ENCODE results near the gene NFKBIL1. TPM values are rescaled to one million over a fixed set of nuclear protein-coding genes. Genes with fewer than 3 reads are reported as not detected.
A peak's percentile ranks its signal among the peaks of the same experiment; 100 is the strongest.

NFKBIL1 gene
- total RNA-seq, 1 donor from 2014 or later = 9.2 TPM

DNA sequence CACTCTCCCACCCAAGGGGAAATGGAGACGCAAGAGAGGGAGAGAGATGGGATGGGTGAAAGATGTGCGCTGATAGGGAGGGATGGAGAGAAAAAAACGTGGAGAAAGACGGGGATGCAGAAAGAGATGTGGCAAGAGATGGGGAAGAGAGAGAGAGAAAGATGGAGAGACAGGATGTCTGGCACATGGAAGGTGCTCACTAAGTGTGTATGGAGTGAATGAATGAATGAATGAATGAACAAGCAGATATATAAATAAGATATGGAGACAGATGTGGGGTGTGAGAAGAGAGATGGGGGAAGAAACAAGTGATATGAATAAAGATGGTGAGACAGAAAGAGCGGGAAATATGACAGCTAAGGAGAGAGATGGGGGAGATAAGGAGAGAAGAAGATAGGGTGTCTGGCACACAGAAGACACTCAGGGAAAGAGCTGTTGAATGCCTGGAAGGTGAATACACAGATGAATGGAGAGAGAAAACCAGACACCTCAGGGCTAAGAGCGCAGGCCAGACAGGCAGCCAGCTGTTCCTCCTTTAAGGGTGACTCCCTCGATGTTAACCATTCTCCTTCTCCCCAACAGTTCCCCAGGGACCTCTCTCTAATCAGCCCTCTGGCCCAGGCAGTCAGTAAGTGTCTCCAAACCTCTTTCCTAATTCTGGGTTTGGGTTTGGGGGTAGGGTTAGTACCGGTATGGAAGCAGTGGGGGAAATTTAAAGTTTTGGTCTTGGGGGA, 28.7 kb downstream of the NFKBIL1 start:
- ATAC-seq (ENCODE audit: poor library complexity) (no peak), DNase-seq (no peak)
- intact Hi-C loops (cut with DNase I) = no loop called here

DNA sequence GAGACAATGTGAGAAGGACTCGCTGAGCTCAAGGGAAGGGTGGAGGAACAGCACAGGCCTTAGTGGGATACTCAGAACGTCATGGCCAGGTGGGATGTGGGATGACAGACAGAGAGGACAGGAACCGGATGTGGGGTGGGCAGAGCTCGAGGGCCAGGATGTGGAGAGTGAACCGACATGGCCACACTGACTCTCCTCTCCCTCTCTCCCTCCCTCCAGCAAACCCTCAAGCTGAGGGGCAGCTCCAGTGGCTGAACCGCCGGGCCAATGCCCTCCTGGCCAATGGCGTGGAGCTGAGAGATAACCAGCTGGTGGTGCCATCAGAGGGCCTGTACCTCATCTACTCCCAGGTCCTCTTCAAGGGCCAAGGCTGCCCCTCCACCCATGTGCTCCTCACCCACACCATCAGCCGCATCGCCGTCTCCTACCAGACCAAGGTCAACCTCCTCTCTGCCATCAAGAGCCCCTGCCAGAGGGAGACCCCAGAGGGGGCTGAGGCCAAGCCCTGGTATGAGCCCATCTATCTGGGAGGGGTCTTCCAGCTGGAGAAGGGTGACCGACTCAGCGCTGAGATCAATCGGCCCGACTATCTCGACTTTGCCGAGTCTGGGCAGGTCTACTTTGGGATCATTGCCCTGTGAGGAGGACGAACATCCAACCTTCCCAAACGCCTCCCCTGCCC, 29.6 kb downstream of the NFKBIL1 start:
- DNase-seq (no peak), ATAC-seq (ENCODE audit: poor library complexity) (no peak)
- intact Hi-C loops (cut with DNase I) = no loop called here

DNA sequence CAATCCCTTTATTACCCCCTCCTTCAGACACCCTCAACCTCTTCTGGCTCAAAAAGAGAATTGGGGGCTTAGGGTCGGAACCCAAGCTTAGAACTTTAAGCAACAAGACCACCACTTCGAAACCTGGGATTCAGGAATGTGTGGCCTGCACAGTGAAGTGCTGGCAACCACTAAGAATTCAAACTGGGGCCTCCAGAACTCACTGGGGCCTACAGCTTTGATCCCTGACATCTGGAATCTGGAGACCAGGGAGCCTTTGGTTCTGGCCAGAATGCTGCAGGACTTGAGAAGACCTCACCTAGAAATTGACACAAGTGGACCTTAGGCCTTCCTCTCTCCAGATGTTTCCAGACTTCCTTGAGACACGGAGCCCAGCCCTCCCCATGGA, 30.2 kb downstream of the NFKBIL1 start:
- ATAC-seq (ENCODE audit: poor library complexity) (no peak), DNase-seq (no peak)
- intact Hi-C loops (cut with DNase I) = no loop called here

DNA sequence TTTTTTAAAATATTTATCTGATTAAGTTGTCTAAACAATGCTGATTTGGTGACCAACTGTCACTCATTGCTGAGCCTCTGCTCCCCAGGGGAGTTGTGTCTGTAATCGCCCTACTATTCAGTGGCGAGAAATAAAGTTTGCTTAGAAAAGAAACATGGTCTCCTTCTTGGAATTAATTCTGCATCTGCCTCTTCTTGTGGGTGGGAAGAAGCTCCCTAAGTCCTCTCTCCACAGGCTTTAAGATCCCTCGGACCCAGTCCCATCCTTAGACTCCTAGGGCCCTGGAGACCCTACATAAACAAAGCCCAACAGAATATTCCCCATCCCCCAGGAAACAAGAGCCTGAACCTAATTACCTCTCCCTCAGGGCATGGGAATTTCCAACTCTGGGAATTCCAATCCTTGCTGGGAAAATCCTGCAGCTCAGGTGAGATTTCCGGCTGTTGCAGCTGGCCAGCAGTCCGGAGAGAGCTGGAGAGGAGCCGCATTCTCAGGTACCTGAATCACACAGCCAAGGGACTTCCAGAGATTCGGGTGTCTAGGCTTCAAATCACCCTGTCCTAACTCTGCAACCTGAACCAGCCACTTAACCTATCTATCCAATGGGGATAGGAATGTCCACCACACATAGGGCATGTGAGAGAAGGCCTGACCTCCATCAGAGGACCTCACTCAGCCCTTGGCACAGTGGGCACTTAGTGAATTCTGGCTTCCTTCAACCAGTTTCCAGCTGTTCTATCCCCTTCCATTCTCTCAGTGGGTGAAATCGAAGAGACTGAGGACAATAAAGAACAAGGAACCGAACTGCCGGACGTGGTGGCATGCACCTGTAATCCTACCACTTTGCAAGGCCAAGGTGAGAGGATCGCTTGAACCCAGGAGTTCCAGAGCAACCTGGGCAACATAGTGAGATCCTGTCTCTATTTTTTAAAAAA, 31.0 kb downstream of the NFKBIL1 start:
- intact Hi-C loops (cut with DNase I) = no loop called here
- ATAC-seq (ENCODE audit: poor library complexity) (no peak), DNase-seq (no peak)

DNA sequence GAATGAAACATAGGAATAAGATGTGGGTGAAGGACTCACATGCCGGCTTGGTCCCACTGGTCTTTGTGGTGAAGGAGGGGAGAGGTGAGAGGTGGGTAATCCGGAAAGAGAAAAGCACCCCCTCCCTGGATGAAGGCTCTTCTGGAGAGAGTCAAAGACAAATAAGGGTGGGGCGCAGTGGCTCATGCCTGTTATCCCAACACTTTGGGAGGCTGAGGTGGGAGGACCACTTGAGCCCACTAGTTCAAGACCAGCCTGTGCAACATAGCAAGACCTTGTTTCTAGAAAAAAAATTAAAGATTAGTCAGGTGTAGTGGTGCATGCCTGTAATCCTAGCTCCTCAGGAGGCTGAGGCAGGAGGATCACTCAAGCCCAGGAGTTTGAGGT, 31.7 kb downstream of the NFKBIL1 start:
- ATAC-seq (ENCODE audit: poor library complexity) (no peak), DNase-seq (no peak)
- intact Hi-C loops (cut with DNase I) = no loop called here

DNA sequence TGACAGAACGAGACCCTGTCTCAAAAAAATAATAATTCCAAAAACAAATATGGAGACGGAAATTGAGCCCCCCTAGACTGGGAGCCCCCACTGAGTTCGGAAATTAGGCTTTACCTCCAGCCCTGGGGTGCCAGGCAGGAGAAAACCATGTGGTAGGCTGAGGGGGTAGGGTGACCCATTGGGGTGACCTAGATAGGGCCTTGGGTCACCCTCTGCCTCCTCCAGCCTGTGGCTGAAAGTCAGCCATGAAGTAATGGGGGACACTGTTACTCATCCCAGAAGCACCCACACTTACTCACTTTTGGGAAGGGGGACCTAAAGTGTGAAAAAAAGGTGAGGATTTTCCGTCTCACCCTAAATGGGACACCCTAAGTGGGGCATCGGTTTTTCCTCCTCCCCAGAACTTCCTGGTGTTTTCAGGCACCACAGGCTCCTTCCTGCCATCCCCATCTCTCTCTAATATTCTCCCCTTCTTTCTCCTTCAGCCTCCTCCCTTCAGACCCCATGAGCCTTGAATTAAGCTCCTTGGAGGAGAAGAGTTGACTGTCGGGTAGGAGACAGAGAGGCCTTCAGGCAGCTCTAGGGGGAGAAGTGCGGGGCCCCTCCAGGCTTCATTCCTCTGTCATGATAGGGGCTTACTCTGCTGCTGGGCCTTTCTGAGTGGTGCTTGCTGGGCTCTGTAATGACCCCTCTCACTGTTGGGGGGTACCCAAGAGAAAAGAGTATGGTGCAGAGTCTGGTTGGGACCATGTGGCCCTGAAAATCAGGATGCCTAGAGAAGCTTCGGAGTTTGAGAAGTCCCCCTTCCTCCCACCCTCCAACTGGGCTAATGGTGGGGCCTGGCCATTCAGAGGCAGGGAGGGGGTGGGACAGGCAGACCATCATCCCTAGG, 32.4 kb downstream of the NFKBIL1 start:
- ATAC-seq (ENCODE audit: poor library complexity) = no peak
- DNase-seq = no peak
- intact Hi-C loops (cut with DNase I) = loop anchor here (5.0 kb wide), 1 partner anchor 32 kb away; the partner anchor contains the start of genes ATP6V1G2 and NFKBIL1

DNA sequence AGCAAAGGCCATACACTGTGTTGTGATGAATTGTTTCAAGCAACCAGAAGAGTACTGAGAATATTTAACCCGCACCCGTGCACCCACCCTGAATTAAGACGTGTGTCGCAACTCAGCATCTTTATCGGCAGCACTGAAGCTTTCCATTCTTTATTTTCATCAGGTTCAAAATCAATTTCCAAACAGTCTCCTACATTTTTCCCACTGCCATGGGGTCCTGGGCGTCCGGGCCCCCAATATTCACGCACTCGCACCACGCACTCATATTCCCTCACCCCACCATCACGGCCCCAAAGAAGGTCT, 33.0 kb downstream of the NFKBIL1 start:
- DNase-seq (no peak), ATAC-seq (ENCODE audit: poor library complexity) (no peak)
- intact Hi-C loops (cut with DNase I) = loop anchor here (5.0 kb wide), 1 partner anchor 33 kb away; the partner anchor contains the start of genes ATP6V1G2 and NFKBIL1

DNA sequence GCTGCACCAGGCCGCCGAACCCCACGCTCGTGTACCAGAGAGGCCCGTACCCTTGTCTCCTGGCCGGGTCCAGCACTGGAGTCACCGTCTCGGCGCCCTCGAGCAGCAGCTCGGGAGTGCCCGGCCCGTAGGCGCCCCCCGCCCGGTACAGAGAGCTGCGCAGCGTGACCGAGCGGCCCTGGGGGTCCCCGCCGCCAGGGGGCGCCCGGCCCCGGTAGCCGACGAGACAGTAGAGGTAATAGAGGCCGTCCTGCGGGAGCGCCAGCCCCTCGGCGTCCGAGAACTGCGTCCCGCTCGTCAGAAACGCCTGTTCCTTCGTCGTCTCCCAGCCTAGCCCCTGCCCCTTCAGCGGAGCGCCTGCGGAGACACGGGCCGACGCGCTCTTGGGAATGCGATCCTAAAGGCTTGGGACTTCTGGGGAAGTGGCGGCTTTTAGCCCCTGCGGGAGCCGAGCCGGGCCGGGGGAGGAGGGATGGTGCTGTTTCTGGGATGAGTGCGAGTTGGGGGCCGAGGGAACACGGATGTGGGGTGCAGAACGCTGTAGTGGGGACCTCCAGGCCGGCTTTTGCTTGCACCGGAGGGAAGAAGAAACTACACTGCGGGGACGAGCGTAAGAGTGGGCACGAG, 33.5 kb downstream of the NFKBIL1 start:
- ATAC-seq (ENCODE audit: poor library complexity) (peak; percentile 99), DNase-seq (peak; percentile 96)
- intact Hi-C loops (cut with DNase I) = loop anchor here (5.0 kb wide), 1 partner anchor 34 kb away; the partner anchor contains the start of genes ATP6V1G2 and NFKBIL1

DNA sequence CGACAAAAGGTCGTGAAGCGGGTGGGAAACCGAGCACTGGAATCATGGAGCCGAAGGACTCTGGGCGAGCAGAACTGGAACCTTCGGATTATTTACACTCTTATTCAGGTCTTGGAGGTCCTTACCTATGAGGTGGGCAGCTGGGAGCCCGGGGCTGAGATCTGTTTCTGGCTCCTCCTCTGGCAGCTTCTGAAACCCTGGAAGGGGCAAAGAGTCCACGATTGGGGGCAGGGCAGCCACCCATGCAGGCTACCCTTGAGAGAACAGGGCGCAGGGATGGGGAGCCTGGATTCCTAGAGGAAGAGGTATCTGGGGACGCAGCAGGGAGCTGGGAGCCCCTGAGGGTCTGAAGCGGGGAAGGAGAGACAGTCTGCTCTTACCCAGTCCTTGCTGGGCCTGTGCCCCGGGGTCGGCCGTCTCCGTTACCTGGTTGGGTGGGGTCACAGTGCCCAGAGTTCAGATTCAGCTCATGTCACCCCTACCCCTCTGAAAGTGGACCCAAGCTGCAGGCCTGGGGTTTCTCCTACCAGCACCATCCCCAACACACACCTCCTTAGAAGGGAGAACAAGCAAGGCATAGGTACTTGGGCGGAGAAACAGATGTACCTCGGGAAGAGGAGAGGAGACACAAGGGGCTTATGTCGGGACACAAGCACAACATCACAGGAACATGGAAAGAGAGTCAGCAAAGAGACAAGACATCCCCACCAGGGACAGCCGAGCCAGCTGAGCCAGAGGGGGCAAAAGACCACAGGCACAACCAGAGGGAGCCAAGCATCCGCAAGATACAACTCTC, 34.2 kb downstream of the NFKBIL1 start:
- ATAC-seq (ENCODE audit: poor library complexity) (peak; percentile 34), DNase-seq (no peak)
- intact Hi-C loops (cut with DNase I) = loop anchor here (5.0 kb wide), 1 partner anchor 34 kb away; the partner anchor contains the start of genes ATP6V1G2 and NFKBIL1

DNA sequence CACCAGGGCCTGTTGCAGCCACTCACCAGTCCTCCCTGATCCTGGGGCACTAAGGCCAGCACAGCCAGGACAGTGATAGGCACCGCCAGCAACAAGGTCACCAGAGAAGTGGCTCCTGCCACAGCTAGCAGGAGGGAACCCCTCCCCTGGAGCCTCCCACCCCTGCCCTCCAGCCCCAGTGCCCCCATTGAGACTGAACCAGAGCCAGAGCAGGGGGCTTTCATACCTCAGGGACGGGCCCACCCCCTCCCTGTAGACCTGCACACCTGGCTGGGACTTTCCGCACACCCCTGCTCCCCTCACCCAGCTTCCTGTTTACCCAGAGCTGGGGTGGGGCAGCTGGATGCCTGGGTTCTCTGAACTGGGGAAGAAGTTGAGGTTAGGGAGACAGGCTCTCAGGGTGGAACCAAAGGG, 34.8 kb downstream of the NFKBIL1 start, which contains the start of gene LTB:
Gene LTB (minus strand): TSS at position 195 of the 414 bp plus-strand sequence. CDS start 7 bp downstream, at position 188.
- DNase-seq (no peak), ATAC-seq (ENCODE audit: poor library complexity) (no peak)
- intact Hi-C loops (cut with DNase I) = loop anchor here (5.0 kb wide), 1 partner anchor 35 kb away; the partner anchor contains the start of genes ATP6V1G2 and NFKBIL1

DNA sequence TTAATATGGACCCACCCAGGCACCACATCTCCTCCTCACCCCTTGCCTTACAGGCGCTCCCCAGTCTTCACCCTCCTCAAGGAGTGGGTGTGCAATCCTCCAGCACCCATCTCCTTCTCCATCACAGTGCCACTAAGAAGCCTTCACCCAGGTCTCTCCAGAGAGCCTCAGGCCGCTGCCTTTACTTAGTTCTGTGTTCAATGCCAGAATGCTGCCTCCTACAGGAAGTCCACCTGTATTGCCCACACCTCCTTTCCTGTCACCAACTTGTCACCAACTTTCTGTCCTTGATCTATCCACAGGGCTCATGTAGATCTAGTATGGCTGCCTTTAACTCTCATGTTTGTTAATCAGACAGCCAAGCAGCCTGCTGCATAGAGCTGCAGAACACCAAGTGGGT, 38.1 kb downstream of the NFKBIL1 start:
- intact Hi-C loops (cut with DNase I) = no loop called here
- DNase-seq (no peak), ATAC-seq (ENCODE audit: poor library complexity) (no peak)

DNA sequence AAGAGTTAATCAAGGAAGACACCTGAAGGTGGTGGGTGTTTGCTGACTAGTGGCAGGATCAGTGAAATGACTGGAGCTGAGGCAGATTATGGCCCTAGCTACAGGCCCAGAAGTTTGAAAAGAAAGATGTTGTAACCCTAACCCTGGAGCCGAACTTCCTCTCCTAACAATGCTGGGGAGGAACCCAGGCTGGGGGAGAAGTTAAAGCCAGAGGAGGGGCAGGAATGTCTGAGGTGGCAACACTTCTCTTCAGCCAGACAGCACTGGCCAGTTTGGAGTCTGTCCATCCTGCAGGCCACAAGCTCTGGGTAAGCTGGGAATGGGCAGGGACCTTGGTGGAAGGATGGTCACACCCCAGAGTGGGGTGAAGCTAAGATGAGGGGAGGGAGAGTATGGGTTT, 38.6 kb downstream of the NFKBIL1 start, which contains the start of gene LST1:
Gene LST1 (plus strand): TSS at position 270 of the 400 bp plus-strand sequence. CDS start 1,023 bp downstream, outside the sequence.
- DNase-seq = peak; percentile 47
- peak; percentile 51 for ATAC-seq (ENCODE audit: poor library complexity)
- intact Hi-C loops (cut with DNase I) = no loop called here

DNA sequence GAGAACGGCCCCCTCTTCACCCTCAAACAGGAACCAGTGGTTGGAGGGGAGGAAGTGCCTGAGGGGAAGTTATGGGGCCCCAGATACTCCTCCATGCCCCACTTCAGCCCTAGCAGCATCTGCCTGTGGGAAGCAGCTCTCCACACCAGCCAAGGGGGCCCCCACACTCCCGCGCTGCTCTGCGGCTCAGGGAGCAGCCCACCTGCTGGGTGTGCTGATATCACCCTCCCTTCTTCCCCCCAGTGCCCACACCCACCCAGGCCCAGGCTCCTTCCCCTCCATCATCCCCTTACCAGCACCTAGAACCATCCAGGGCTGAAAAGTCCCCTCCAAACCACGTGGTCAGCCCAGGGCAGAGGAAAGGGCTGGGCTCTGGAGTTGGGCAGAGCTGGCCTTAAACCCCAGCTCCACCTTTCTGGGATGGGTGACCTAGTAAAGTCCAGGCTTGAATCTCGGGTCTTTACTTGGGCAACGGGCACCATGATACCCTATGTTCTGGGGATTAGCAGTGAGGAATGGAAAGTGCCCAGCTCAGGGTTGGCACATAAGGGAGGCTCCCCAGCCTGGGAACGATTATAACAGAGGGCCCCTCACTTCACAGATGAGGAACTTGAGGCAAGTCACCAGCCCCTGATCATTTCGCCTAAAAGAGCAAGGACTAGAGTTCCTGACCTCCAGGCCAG, 39.3 kb downstream of the NFKBIL1 start:
- intact Hi-C loops (cut with DNase I) = no loop called here
- DNase-seq (peak; percentile 41), ATAC-seq (ENCODE audit: poor library complexity) (peak; percentile 57)

DNA sequence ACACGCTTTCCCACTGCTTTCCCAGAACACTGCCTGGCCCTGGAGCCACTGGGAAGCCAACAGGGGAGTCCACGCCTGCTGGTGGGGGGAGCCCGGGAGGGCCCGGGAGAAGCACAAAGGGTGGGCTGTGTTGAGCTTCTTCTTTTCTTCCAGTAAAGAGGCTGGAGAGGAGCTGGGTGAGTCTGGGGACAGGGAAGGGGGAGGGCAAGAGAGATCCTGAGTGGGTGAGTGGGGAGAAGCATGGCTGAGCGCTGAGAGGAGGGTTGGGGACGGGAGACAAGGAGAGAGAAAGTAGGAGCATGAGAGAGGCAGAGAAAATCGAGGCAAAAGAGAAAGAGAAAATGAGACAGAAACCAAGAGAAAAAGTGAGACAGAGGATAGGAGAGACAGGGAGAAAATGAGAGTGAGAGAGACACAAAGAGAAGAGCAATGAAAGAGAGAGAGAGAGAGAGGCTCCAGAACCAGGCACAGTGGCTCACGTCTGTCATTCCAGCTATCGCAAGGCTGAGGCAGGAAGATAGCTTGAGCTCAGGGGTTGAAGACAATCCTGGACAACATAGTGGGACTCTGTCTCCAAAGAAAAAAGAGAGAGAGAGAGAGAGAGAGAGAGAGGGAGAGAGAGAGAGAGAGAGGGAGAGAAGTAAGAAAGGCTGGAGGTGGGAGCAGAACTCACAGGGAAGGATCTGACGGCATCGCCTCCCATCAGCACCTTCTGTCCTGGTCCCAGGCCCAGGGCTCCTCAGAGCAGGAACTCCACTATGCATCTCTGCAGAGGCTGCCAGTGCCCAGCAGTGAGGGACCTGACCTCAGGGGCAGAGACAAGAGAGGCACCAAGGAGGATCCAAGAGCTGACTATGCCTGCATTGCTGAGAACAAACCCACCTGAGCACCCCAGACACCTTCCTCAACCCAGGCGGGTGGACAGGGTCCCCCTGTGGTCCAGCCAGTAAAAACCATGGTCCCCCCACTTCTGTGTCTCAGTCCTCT, 40.7 kb downstream of the NFKBIL1 start:
- DNase-seq (no peak), ATAC-seq (ENCODE audit: poor library complexity) (no peak)
- intact Hi-C loops (cut with DNase I) = no loop called here

Measured in Right ventricle myocardium superior (tissue), 1 donor.